ENCODE measurements around the gene NFATC1.

NFATC1 gene

GRCh38 chr18:79564441-79564840, 168.7 kb downstream of the NFATC1 start:
- no peak for TF ChIP-seq CTCF (IDR thresholded peaks at IDR 0.05; ENCODE audit: insufficient read depth, low read length, missing control alignments)
- ChIA-PET POLR2A (no interaction called here), CTCF (no interaction called here)
- no peak for DNase-seq (ENCODE audit: low read depth, low spot score)
- H3K4me3 ChIP-seq (ENCODE audit: low read depth, low read length), result no peak overlapping the region

- DNase-seq (ENCODE audit: low read depth, low spot score), result no peak
- no peak overlapping the region for H3K4me3 ChIP-seq (ENCODE audit: low read depth, low read length)
- CTCF ChIA-PET, result interaction anchor here (0.9 to 2.3 kb wide), 3 partner anchors 9 to 187 kb away, joined by 3 to 15 read pairs (median 4); no protein-coding TSS in a partner anchor
- no peak for TF ChIP-seq CTCF (IDR thresholded peaks at IDR 0.05; ENCODE audit: insufficient read depth, low read length, missing control alignments)
- POLR2A ChIA-PET, result interaction anchor here (0.6 kb wide), 2 partner anchors 9 kb away, joined by 3 read pairs; no protein-coding TSS in a partner anchor
Measured at GRCh38 chr18:79566771-79567431, 171.2 kb downstream of the NFATC1 start.

GRCh38 chr18:79567481-79568147, 171.9 kb downstream of the NFATC1 start:
- no peak for TF ChIP-seq CTCF (IDR thresholded peaks at IDR 0.05; ENCODE audit: insufficient read depth, low read length, missing control alignments)
- no peak overlapping the region for H3K4me3 ChIP-seq (ENCODE audit: low read depth, low read length)
- ChIA-PET CTCF (interaction anchor here (0.9 to 2.3 kb wide), 4 partner anchors 9 to 188 kb away, joined by 3 to 15 read pairs (median 4); no protein-coding TSS in a partner anchor), POLR2A (interaction anchor here (0.6 kb wide), 1 partner anchor 9 kb away, joined by 3 read pairs; no protein-coding TSS in a partner anchor)
- DNase-seq (ENCODE audit: low read depth, low spot score), result peak; percentile 81

GRCh38 chr18:79568543-79569205, 172.9 kb downstream of the NFATC1 start:
- CTCF ChIA-PET, result interaction anchor here (1.3 to 2.3 kb wide), 3 partner anchors 8 to 189 kb away, joined by 4 to 15 read pairs (median 4); no protein-coding TSS in a partner anchor
- H3K4me3 ChIP-seq (ENCODE audit: low read depth, low read length), result no peak overlapping the region
- POLR2A ChIA-PET, result no interaction called here
- no peak for TF ChIP-seq CTCF (IDR thresholded peaks at IDR 0.05; ENCODE audit: insufficient read depth, low read length, missing control alignments)
- no peak for DNase-seq (ENCODE audit: low read depth, low spot score)

GRCh38 chr18:79569720-79570119, 174.0 kb downstream of the NFATC1 start:
- DNase-seq (ENCODE audit: low read depth, low spot score), result no peak
- no peak for TF ChIP-seq CTCF (IDR thresholded peaks at IDR 0.05; ENCODE audit: insufficient read depth, low read length, missing control alignments)
- ChIA-PET POLR2A (no interaction called here), CTCF (no interaction called here)
- H3K4me3 ChIP-seq (ENCODE audit: low read depth, low read length), result no peak overlapping the region

Data from AG04449 (cell line).